NCI-H2029 (cell line): Measurements from ENCODE around the gene ERBIN.

Experiments used
- DNase-seq: peaks from one replicate; lab custom pipeline; 2025; lab: John Stamatoyannopoulos, UW

ERBIN gene

DNA sequence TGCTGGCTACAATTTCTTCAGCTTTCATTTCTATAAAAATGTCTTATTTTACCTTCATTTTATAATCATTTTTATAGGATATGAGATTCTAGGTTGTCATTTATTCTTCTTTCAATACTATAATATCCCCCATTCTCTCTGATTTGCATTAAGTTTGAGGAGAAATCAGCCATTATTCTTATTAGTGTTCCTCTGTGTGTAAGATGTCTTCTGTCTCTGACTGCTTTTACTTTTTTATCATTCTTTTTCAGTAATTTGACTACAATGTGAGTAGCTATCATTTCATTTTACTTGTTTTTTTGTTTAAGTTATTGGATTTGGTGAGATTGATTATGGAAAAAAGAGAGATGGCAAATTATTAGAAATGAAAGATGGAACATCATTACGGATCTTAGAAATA lies 204.1 kb downstream of the ERBIN start:
- DNase-seq, result no peak
